T-cell (primary cell): ENCODE measurements around the gene BCKDHA. TPM values are rescaled to one million over a fixed set of nuclear protein-coding genes. Genes with fewer than 3 reads are reported as not detected.

Source experiments
- ATAC-seq, 4 experiments: fragments of 200-7000 bp in 3 of 4; fragments of 150-1000 bp in 1 of 4; cut with Tn5 transposase; replicated peaks in 1 of 4; 1 replicate in 3 of 4; 2 replicates in 1 of 4; pipeline ENCODE4 v1.10.0; 2021; ENCODE audit warnings: moderate library complexity in 3 of 4, mild to moderate bottlenecking in 2 of 4, moderate number of reproducible peaks in 1 of 4
- CTCF ChIA-PET, 2 donors: fragments of 300-600 bp; sonication (Branson Sonifier 250); formaldehyde crosslinking; loops; one replicate each; lab custom pipeline; 2022; ENCODE audit warnings: antibody characterized with exemption in 2 of 2; lab: Charles Lee
- POLR2A ChIA-PET, 2 donors: fragments of 300-600 bp; sonication (Branson Sonifier 250); formaldehyde crosslinking; loops; one replicate each; lab custom pipeline; 2022; ENCODE audit warnings: antibody characterized with exemption in 2 of 2; lab: Charles Lee
- DNase-seq, 35 experiments: peaks; one replicate each; pipeline versions ENCODE4 v3.0.0 to v3.0.0-alpha.2; 2013 to 2023
- H3K27ac ChIP-seq: one replicate; pipeline ENCODE4 v1.5.1; 2013; ENCODE audit warnings: low read length
- H3K27me3 ChIP-seq, 2 experiments: replicated peaks in 1 of 2; 1 replicate in 1 of 2; 2 replicates in 1 of 2; pipeline versions ENCODE4 v1.6.1 to v1.7.0; 2013; ENCODE audit warnings: low read length in 1 of 2, mixed read lengths in 1 of 2; ENCODE audit not compliant: control insufficient read depth in 2 of 2, insufficient read depth in 2 of 2; ENCODE audit errors: extremely low read depth in 1 of 2
- H3K36me3 ChIP-seq, 2 donors: 1 replicate in 1 of 2; 2 replicates in 1 of 2; pipeline versions ENCODE4 v1.6.1 to v1.7.0; 2013; ENCODE audit warnings: low read length in 1 of 2; ENCODE audit not compliant: control insufficient read depth in 2 of 2, insufficient read depth in 1 of 2; ENCODE audit errors: extremely low read depth in 1 of 2
- H3K4me1 ChIP-seq, 2 experiments: 1 replicate in 1 of 2; 2 replicates in 1 of 2; pipeline versions ENCODE4 v1.6.1 to v1.7.0; 2013; ENCODE audit warnings: low read length in 2 of 2, mixed read lengths in 1 of 2; ENCODE audit not compliant: insufficient read depth in 2 of 2, control insufficient read depth in 1 of 2; ENCODE audit errors: extremely low read depth in 1 of 2
- H3K4me3 ChIP-seq, 2 donors: 1 replicate in 1 of 2; 2 replicates in 1 of 2; pipeline versions ENCODE4 v1.5.1 to v1.7.0; 2013; ENCODE audit warnings: mild to moderate bottlenecking in 2 of 2, low read length in 1 of 2, moderate library complexity in 1 of 2; ENCODE audit not compliant: control insufficient read depth in 1 of 2; ENCODE audit errors: extremely low read depth in 1 of 2
- H3K9me3 ChIP-seq: 2 replicates; pipeline ENCODE4 v1.7.0; 2013
- H3K27ac Mint-ChIP-seq, 2 donors: one replicate each; pipeline ENCODE4 v1.8.0; 2020 to 2021; ENCODE audit warnings: mild to moderate bottlenecking in 2 of 2, mixed read lengths in 2 of 2
- H3K27me3 Mint-ChIP-seq, 2 donors: one replicate each; pipeline ENCODE4 v1.8.0; 2021 to 2022; ENCODE audit warnings: mixed read lengths in 2 of 2
- H3K36me3 Mint-ChIP-seq: one replicate; pipeline ENCODE4 v1.8.0; 2021; ENCODE audit warnings: mixed read lengths
- H3K4me1 Mint-ChIP-seq, 3 donors: one replicate each; pipeline ENCODE4 v1.8.0; 2020 to 2022; ENCODE audit warnings: mixed read lengths in 3 of 3, mild to moderate bottlenecking in 1 of 3
- H3K4me3 Mint-ChIP-seq, 3 donors: one replicate each; pipeline ENCODE4 v1.8.0; 2020 to 2022; ENCODE audit warnings: mild to moderate bottlenecking in 3 of 3, mixed read lengths in 3 of 3, moderate library complexity in 3 of 3
- H3K9me3 Mint-ChIP-seq, 3 donors: one replicate each; pipeline ENCODE4 v1.8.0; 2020 to 2022; ENCODE audit warnings: mixed read lengths in 3 of 3
- WGBS: methylation state at CpG from one replicate; pipeline ENCODE4 v1.1.5; 2013; ENCODE audit warnings: missing lambda C conversion rate; ENCODE audit not compliant: insufficient coverage; 5-methylcytosine and 5-hydroxymethylcytosine counted together
- total RNA-seq, 35 experiments: library from RNA in 6 of 35; stranded (reverse) in 6 of 35; fragments of 120-200 nt in 1 of 35; gene quantifications; one replicate each; pipeline versions ENCODE4 v1.2.1 to v1.2.4 and lab custom pipeline; 2013 to 2026

BCKDHA gene
- total RNA-seq, 5 donors from 2014 or later (not counting 1 experiment from before 2014, with no cell fraction given) = 13.0 to 28.6 (median 27.0) TPM

GRCh38 chr19:41356984-41357739 is 40.5 kb upstream of the BCKDHA start:
- no peaks in the 10 kb centered on the region for H3K27me3 Mint-ChIP-seq
- 61% methylated on average over 7 of the region's 11 CpGs for WGBS
- peak overlapping the region in 1 of 2 donors; percentile 57 for H3K4me3 ChIP-seq
- no peaks in the 10 kb centered on the region for H3K27me3 ChIP-seq
- peaks cover 44 to 52% of the 10 kb centered on the region in 2 experiments for H3K4me1 ChIP-seq
- H3K27ac ChIP-seq = peak overlapping the region; percentile 80
- H3K9me3 Mint-ChIP-seq = no peaks in the 10 kb centered on the region
- H3K36me3 Mint-ChIP-seq = peaks cover 4% of the 10 kb centered on the region
- peaks cover 53 to 57% (median 55%) of the 10 kb centered on the region in 3 donors for H3K4me1 Mint-ChIP-seq
- ChIA-PET CTCF (interaction anchor here in 1 of 2 donors (0.7 kb wide), 1 partner anchor 11 kb away, joined by 3 read pairs; no protein-coding TSS in a partner anchor), POLR2A (interaction anchor here (0.5 to 0.6 kb wide), 2 partner anchors 51 to 982 kb away, joined by 4 to 9 read pairs; no protein-coding TSS in a partner anchor)
- H3K36me3 ChIP-seq = peaks cover 0 to 2% of the 10 kb centered on the region in 2 donors
- peak in 10 of 35 experiments; percentile 15 to 55 (median 36) for DNase-seq
- H3K27ac Mint-ChIP-seq = peak overlapping the region; percentile 93 to 98
- H3K9me3 ChIP-seq = no peaks in the 10 kb centered on the region
- peak overlapping the region; percentile 37 to 99 (median 51) for H3K4me3 Mint-ChIP-seq
- ATAC-seq = no peak

- no peaks in the 10 kb centered on the region for H3K27me3 Mint-ChIP-seq
- Histone ChIP-seq H3K27ac (peak overlapping the region; percentile 80), H3K27me3 (no peaks in the 10 kb centered on the region), H3K36me3 (peaks cover 0 to 2% of the 10 kb centered on the region in 2 donors), H3K9me3 (no peaks in the 10 kb centered on the region), H3K4me3 (peak overlapping the region in 1 of 2 donors; percentile 35), H3K4me1 (peaks cover 48 to 55% of the 10 kb centered on the region in 2 experiments)
- POLR2A ChIA-PET = interaction anchor here in 1 of 2 donors (0.5 kb wide), 1 partner anchor 983 kb away, joined by 4 read pairs; no protein-coding TSS in a partner anchor
- H3K4me3 Mint-ChIP-seq = peak overlapping the region in 2 of 3 donors; percentile 6 to 99
- DNase-seq = no peak
- peak overlapping the region; percentile 93 to 98 for H3K27ac Mint-ChIP-seq
- WGBS = 92% methylated on average over 2 of the region's 13 CpGs
- peaks cover 58 to 63% (median 61%) of the 10 kb centered on the region in 3 donors for H3K4me1 Mint-ChIP-seq
- no peak for ATAC-seq
- no peaks in the 10 kb centered on the region for H3K9me3 Mint-ChIP-seq
- CTCF ChIA-PET = interaction anchor here in 1 of 2 donors (0.6 kb wide), 3 partner anchors 8 to 577 kb away, joined by 3 to 7 read pairs (median 4); no protein-coding TSS in a partner anchor
- H3K36me3 Mint-ChIP-seq = peaks cover 4% of the 10 kb centered on the region
These were observed 39.9 kb upstream of the BCKDHA start for GRCh38 chr19:41357746-41358145.

DNA sequence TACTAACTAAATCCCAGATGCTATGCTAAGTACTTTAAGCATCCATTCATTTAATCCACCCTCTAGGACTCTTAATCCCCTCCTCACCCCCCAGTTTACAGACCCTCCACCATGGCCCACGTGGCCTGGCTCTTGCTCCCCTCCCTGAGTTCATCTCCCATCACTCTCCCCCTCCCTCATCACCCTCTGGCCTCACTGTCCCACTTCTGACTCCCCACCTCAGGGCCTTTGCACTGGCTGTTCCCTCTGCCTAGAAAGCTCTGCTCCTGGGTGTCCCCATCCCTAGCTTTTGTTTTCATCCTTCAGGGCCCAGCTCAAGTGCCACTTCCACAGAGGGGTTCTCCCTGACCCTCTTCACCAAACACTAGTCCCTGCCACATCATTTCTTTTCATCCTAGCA is 37.9 kb upstream of the BCKDHA start:
- no peak for ATAC-seq
- Mint-ChIP-seq H3K4me3 (peak overlapping the region in 1 of 3 donors; percentile 36), H3K9me3 (no peaks in the 10 kb centered on the region), H3K27me3 (no peaks in the 10 kb centered on the region), H3K27ac (peak overlapping the region; percentile 34 to 66), H3K36me3 (peaks cover 4% of the 10 kb centered on the region), H3K4me1 (peaks cover 67 to 72% (median 70%) of the 10 kb centered on the region in 3 donors)
- Histone ChIP-seq H3K4me1 (peaks cover 49 to 62% of the 10 kb centered on the region in 2 experiments), H3K4me3 (no peak overlapping the region), H3K9me3 (no peaks in the 10 kb centered on the region), H3K27ac (no peak overlapping the region), H3K27me3 (no peaks in the 10 kb centered on the region), H3K36me3 (peaks cover 0 to 2% of the 10 kb centered on the region in 2 donors)
- ChIA-PET POLR2A (interaction anchor here in 1 of 2 donors (0.6 kb wide), 2 partner anchors 17 to 68 kb away, joined by 3 read pairs; no protein-coding TSS in a partner anchor), CTCF (no interaction called here)
- WGBS = 90% methylated on average over 1 of the region's 1 CpG
- no peak for DNase-seq

DNA sequence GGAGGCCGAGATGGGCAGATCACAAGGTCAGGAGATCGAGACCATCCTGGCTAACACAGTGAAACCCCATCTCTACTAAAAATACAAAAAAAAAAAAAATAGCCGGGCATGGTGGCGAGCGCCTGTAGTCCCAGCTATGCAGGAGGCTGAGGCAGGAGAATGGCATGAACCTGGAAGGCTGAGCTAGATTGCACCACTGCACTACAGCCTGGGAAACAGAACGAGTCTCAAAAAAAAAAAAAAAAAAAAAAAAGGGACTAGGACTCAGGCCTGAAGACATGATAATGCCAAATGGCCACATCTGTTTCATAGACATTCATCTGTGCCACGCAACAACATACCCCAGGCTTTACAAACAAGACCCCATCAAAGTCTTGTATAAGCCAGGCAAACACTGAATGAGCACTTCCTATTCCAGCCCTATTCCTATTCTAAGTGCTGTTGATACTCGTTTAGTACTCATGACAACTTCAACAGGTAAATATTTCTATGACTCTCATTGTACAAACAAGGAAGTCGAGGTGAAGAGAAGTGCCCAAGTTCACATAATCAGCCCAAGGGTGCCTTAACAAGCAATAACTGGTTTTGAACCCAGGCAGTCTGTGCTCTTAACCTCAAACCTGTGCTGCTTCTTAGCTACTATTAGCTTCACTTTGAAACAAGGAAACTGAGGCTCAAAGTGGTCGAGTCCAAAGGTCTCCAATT is 35.3 kb upstream of the BCKDHA start:
- Mint-ChIP-seq H3K27ac (peak overlapping the region; percentile 98 to 100), H3K9me3 (no peaks in the 10 kb centered on the region), H3K27me3 (no peaks in the 10 kb centered on the region), H3K4me1 (peaks cover 42 to 51% (median 49%) of the 10 kb centered on the region in 3 donors), H3K4me3 (peak overlapping the region; percentile 83 to 94 (median 89)), H3K36me3 (no peaks in the 10 kb centered on the region)
- Histone ChIP-seq H3K27me3 (no peaks in the 10 kb centered on the region), H3K4me3 (no peak overlapping the region), H3K4me1 (peaks cover 26 to 44% of the 10 kb centered on the region in 2 experiments), H3K27ac (no peak overlapping the region), H3K36me3 (peaks cover 0 to 2% of the 10 kb centered on the region in 2 donors), H3K9me3 (no peaks in the 10 kb centered on the region)
- CTCF ChIA-PET = interaction anchor here (0.6 to 2.4 kb wide), 4 partner anchors 11 to 699 kb away, joined by 3 to 13 read pairs (median 4); no protein-coding TSS in a partner anchor
- DNase-seq (no peak), ATAC-seq (no peak)
- WGBS = 80% methylated on average over 2 of the region's 10 CpGs
- POLR2A ChIA-PET = interaction anchor here (0.5 to 2.7 kb wide), 4 partner anchors 9 to 1365 kb away, joined by 3 to 49 read pairs (median 4); partner anchors contain the start of gene TGFB1 (in 1 of the 2)

DNA sequence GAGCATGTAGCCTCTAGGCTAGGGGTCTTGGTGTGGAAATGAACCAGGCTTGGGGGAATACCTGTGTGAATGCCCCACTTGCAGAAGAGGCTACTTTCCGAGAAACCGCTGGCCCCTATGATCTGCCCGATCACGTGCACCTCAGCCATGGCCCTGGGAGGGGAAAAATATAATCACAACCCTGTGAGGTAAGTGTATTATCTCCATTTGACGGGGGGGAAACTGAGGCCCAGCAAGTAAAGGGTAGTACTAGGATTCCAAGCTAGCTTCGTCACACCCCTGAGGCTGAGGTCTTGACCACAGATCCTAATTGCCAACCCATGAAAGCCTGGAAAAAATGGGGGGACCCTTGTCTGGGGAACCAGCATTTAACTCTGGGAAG is 34.3 kb upstream of the BCKDHA start:
- WGBS = 45% methylated on average over 4 of the region's 6 CpGs
- Histone ChIP-seq H3K4me1 (peaks cover 16 to 34% of the 10 kb centered on the region in 2 experiments), H3K27me3 (no peaks in the 10 kb centered on the region), H3K27ac (peak overlapping the region; percentile 99), H3K36me3 (peaks cover 0 to 2% of the 10 kb centered on the region in 2 donors), H3K9me3 (no peaks in the 10 kb centered on the region), H3K4me3 (peak overlapping the region; percentile 85)
- ATAC-seq = no peak
- POLR2A ChIA-PET = interaction anchor here (0.5 to 2.7 kb wide), 14 partner anchors 8 to 898 kb away, joined by 3 to 49 read pairs (median 4); partner anchors contain the start of genes BLVRB (in 1 of the 2), HNRNPUL1 (in 1 of the 2) and TGFB1 (in 1 of the 2)
- no peak for DNase-seq
- H3K4me1 Mint-ChIP-seq = peaks cover 31 to 42% (median 39%) of the 10 kb centered on the region in 3 donors
- no peaks in the 10 kb centered on the region for H3K27me3 Mint-ChIP-seq
- H3K36me3 Mint-ChIP-seq = no peaks in the 10 kb centered on the region
- CTCF ChIA-PET = interaction anchor here in 1 of 2 donors (0.6 to 2.4 kb wide), 11 partner anchors 9 to 207 kb away, joined by 3 to 14 read pairs (median 5); partner anchors contain the start of genes B3GNT8 and DMAC2
- peak overlapping the region; percentile 98 to 100 for H3K27ac Mint-ChIP-seq
- no peaks in the 10 kb centered on the region for H3K9me3 Mint-ChIP-seq
- H3K4me3 Mint-ChIP-seq = peak overlapping the region; percentile 83 to 94 (median 89)
